ENCODE measurements around the gene SCAF4.

The SCAF4 gene

DNA sequence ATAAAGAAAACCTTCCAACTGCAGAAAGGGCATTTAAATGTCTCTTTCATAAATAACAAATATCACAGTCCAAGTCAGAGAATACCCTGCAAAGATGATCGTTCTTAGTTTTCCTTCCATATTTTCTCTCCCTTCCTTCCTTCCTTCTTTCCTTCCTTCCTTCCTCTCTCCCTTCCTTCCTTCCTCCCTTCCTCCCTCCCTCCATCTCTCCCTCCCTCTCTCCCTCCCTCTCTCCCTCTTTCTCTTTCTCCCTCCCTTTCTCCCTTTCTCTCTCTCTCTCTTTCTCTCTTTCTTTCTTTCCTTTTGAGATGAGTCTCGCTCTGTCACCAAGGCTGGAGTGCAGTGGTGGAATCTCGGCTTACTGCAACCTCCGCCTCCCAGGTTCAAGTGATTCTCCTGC, 29.0 kb upstream of the SCAF4 start:
- H3K27ac ChIP-seq (ENCODE audit: poor library complexity, severe bottlenecking): no peak overlapping the region
- no peaks in the 10 kb centered on the region for H3K4me1 ChIP-seq (ENCODE audit: insufficient read depth, poor library complexity, severe bottlenecking)
- ATAC-seq (ENCODE audit: low read depth) (no peak), DNase-seq (ENCODE audit: low spot score) (no peak)
- no peaks in the 10 kb centered on the region for H3K36me3 ChIP-seq (ENCODE audit: low read depth)
- TF ChIP-seq, protein P1, sequence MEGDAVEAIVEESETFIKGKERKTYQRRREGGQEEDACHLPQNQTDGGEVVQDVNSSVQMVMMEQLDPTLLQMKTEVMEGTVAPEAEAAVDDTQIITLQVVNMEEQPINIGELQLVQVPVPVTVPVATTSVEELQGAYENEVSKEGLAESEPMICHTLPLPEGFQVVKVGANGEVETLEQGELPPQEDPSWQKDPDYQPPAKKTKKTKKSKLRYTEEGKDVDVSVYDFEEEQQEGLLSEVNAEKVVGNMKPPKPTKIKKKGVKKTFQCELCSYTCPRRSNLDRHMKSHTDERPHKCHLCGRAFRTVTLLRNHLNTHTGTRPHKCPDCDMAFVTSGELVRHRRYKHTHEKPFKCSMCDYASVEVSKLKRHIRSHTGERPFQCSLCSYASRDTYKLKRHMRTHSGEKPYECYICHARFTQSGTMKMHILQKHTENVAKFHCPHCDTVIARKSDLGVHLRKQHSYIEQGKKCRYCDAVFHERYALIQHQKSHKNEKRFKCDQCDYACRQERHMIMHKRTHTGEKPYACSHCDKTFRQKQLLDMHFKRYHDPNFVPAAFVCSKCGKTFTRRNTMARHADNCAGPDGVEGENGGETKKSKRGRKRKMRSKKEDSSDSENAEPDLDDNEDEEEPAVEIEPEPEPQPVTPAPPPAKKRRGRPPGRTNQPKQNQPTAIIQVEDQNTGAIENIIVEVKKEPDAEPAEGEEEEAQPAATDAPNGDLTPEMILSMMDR (IDR thresholded peaks at IDR 0.05; ENCODE audit: poor library complexity, severe bottlenecking): no peak
- H3K9me3 ChIP-seq (ENCODE audit: severe bottlenecking): no peaks in the 10 kb centered on the region
- no peak overlapping the region for H3K4me3 ChIP-seq (ENCODE audit: severe bottlenecking)
- H3K27me3 ChIP-seq (ENCODE audit: insufficient read depth, poor library complexity, severe bottlenecking): peaks cover 3% of the 10 kb centered on the region

DNA sequence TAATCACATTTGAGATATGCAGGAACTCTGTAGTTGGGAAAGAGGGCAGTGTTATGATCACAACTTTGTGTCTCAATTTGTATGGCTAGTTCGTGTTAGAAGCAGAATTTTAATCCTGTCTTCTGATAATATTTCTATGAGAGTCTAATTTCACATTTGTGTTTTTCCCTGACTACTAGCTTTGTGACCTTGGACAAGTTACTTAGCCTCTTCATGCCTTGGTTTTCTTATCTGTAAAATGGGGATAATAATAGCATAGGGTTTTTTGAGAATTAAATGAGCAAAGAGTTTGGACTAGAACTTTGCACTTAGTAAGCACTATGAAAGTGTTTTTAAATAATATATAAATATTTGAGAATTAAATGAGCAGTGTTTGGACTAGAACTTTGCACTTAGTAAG, 24.9 kb upstream of the SCAF4 start:
- no peak for DNase-seq (ENCODE audit: low spot score)
- H3K27ac ChIP-seq (ENCODE audit: poor library complexity, severe bottlenecking): no peak overlapping the region
- no peaks in the 10 kb centered on the region for H3K36me3 ChIP-seq (ENCODE audit: low read depth)
- no peaks in the 10 kb centered on the region for H3K4me1 ChIP-seq (ENCODE audit: insufficient read depth, poor library complexity, severe bottlenecking)
- peaks cover 3% of the 10 kb centered on the region for H3K27me3 ChIP-seq (ENCODE audit: insufficient read depth, poor library complexity, severe bottlenecking)
- H3K4me3 ChIP-seq (ENCODE audit: severe bottlenecking): no peak overlapping the region
- ATAC-seq (ENCODE audit: low read depth): no peak
- TF ChIP-seq, protein P1 (IDR thresholded peaks at IDR 0.05; ENCODE audit: poor library complexity, severe bottlenecking): no peak
- no peaks in the 10 kb centered on the region for H3K9me3 ChIP-seq (ENCODE audit: severe bottlenecking)

DNA sequence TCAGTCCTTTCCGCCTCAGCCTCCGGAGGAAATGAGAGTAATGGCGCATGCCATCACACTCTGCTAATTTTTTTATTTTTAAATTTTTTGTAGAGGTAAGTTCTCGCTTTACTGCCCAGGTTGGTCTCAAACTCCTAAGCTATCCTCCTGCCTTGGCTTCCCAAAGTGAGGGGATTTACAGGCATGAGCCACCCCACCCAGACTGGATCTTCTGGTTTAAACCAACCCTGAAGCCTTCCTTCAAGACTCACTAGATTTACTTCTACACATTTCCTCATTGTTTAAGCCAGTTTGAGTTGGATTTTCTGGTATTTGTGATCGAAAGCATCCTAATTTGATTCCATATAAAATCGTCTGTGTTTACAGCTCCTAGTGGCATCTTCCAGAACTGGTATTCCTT, 23.1 kb upstream of the SCAF4 start:
- Histone ChIP-seq H3K9me3 (ENCODE audit: severe bottlenecking) (no peaks in the 10 kb centered on the region), H3K27me3 (ENCODE audit: insufficient read depth, poor library complexity, severe bottlenecking) (peaks cover 3% of the 10 kb centered on the region), H3K36me3 (ENCODE audit: low read depth) (no peaks in the 10 kb centered on the region), H3K4me1 (ENCODE audit: insufficient read depth, poor library complexity, severe bottlenecking) (no peaks in the 10 kb centered on the region), H3K27ac (ENCODE audit: poor library complexity, severe bottlenecking) (no peak overlapping the region), H3K4me3 (ENCODE audit: severe bottlenecking) (no peak overlapping the region)
- TF ChIP-seq, protein P1 (IDR thresholded peaks at IDR 0.05; ENCODE audit: poor library complexity, severe bottlenecking): no peak
- DNase-seq (ENCODE audit: low spot score) (no peak), ATAC-seq (ENCODE audit: low read depth) (no peak)

DNA sequence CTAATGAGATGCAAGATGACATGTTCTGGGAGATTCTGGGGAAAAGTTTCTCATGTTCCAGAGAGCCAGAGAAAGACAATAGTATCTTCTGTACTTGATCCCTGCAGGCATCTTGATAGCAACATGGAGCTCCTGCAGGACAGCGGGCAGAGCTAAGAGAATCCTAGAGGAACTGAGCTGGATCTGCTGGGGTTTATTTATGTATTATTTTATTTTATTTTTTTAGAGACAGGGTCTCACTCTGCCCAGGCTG, 22.7 kb upstream of the SCAF4 start:
- no peaks in the 10 kb centered on the region for H3K36me3 ChIP-seq (ENCODE audit: low read depth)
- no peak overlapping the region for H3K27ac ChIP-seq (ENCODE audit: poor library complexity, severe bottlenecking)
- H3K4me3 ChIP-seq (ENCODE audit: severe bottlenecking): no peak overlapping the region
- TF ChIP-seq, protein P1 (IDR thresholded peaks at IDR 0.05; ENCODE audit: poor library complexity, severe bottlenecking): no peak
- H3K4me1 ChIP-seq (ENCODE audit: insufficient read depth, poor library complexity, severe bottlenecking): no peaks in the 10 kb centered on the region
- H3K27me3 ChIP-seq (ENCODE audit: insufficient read depth, poor library complexity, severe bottlenecking): no peaks in the 10 kb centered on the region
- DNase-seq (ENCODE audit: low spot score) (no peak), ATAC-seq (ENCODE audit: low read depth) (no peak)
- no peaks in the 10 kb centered on the region for H3K9me3 ChIP-seq (ENCODE audit: severe bottlenecking)

DNA sequence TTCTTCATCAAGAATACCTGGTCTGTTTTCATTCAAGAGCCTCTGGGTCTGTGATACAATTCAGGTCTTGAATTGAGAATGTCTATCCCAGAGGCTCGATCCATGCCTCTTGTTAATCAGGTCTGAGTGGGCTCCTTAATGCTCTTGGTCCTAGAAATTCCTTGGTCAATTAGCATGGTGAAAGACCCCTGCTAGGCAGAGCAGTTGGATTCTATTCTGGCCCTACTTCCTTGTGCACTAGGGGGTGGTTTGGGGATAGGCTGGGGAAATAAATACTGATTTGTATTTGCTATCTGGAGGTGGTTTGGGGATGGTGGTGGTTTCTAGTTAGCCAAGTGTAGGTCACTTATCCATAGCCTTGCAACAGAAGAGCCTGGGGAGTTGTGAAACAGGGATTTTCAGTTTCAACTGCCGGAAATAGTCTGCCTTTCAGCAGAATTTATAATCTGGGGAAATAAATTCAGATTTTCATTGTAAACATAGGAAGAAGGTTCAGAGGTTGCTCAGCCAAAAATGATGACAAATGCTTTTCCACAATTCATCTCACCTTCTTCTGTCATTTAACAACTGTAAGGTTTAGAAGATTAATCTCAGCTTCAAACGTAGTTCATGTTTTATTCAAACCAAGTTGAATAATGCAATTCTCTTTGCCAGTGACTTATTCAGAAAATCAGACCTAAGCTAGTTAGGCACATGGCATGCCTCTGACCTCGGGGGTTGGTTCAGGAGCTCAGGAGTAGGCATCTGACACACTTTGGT, 22.2 kb upstream of the SCAF4 start:
- TF ChIP-seq, protein P1 (IDR thresholded peaks at IDR 0.05; ENCODE audit: poor library complexity, severe bottlenecking): no peak

More for the DNA sequence above, 22.2 kb upstream of the SCAF4 start:
- H3K4me1 ChIP-seq (ENCODE audit: insufficient read depth, poor library complexity, severe bottlenecking): no peaks in the 10 kb centered on the region
- H3K4me3 ChIP-seq (ENCODE audit: severe bottlenecking): no peak overlapping the region
- no peaks in the 10 kb centered on the region for H3K36me3 ChIP-seq (ENCODE audit: low read depth)
- no peak for DNase-seq (ENCODE audit: low spot score)
- H3K9me3 ChIP-seq (ENCODE audit: severe bottlenecking): no peaks in the 10 kb centered on the region
- ATAC-seq (ENCODE audit: low read depth): no peak
- H3K27me3 ChIP-seq (ENCODE audit: insufficient read depth, poor library complexity, severe bottlenecking): no peaks in the 10 kb centered on the region
- H3K27ac ChIP-seq (ENCODE audit: poor library complexity, severe bottlenecking): no peak overlapping the region
